ENCODE measurements around the gene IFT22.
"Not testable (repeated sequence)": the region's sequence is repeated elsewhere in the genome, so short reads cannot be mapped to it uniquely, and the experiment has no call there.

The IFT22 gene

GRCh38 chr7:101278461-101279292 is 42.9 kb downstream of the IFT22 start:
- DNase-seq (ENCODE audit: low read depth in 2 of 2, low spot score in 1 of 2) = no peak

GRCh38 chr7:101277155-101277554 is 44.5 kb downstream of the IFT22 start:
- DNase-seq (ENCODE audit: low read depth in 2 of 2, low spot score in 1 of 2) = no peak

GRCh38 chr7:101273206-101273605 is 48.4 kb downstream of the IFT22 start:
- no peak for DNase-seq (ENCODE audit: low read depth in 2 of 2, low spot score in 1 of 2)

- DNase-seq (ENCODE audit: low read depth in 2 of 2, low spot score in 1 of 2) = no peak
These were observed 50.6 kb downstream of the IFT22 start for GRCh38 chr7:101271021-101271420.

GRCh38 chr7:101269664-101270063 is 51.9 kb downstream of the IFT22 start:
- DNase-seq (ENCODE audit: low read depth in 2 of 2, low spot score in 1 of 2) = no peak

GRCh38 chr7:101265622-101266516 is 55.7 kb downstream of the IFT22 start:
- no peak for DNase-seq (ENCODE audit: low read depth in 2 of 2, low spot score in 1 of 2)

GRCh38 chr7:101264102-101264706 is 57.4 kb downstream of the IFT22 start:
- not testable (repeated sequence) for DNase-seq (ENCODE audit: low read depth in 2 of 2, low spot score in 1 of 2)
